ENCODE data around the gene LDHD. TPM values are rescaled to one million over a fixed set of nuclear protein-coding genes. Genes with fewer than 3 reads are reported as not detected.

The LDHD gene
- total RNA-seq, 6 experiments from 2014 or later: 0.58 to 2.0 (median 0.77) TPM

GRCh38 chr16:75147968-75148310 lies 31.4 kb upstream of the LDHD start:
- no peak for DNase-seq
- peaks cover 30% of the 10 kb centered on the region for H3K9me3 Mint-ChIP-seq
- TF ChIP-seq CTCF (IDR thresholded peaks at IDR 0.05): no peak
- H3K4me3 Mint-ChIP-seq: peak overlapping the region; percentile 93
- no peaks in the 10 kb centered on the region for H3K27me3 Mint-ChIP-seq (ENCODE audit: insufficient read depth)
- H3K27ac Mint-ChIP-seq: no peak overlapping the region
- H3K36me3 Mint-ChIP-seq (ENCODE audit: low read depth): peaks cover 36% of the 10 kb centered on the region
- H3K4me1 Mint-ChIP-seq (ENCODE audit: low read depth): peaks cover 19% of the 10 kb centered on the region

- H3K36me3 Mint-ChIP-seq (ENCODE audit: low read depth): peaks cover 1% of the 10 kb centered on the region; the same call in 1 of the 2 replicates
- H3K4me3 Mint-ChIP-seq: no peak overlapping the region
- no peaks in the 10 kb centered on the region; the same call in 1 of the 2 replicates for H3K27me3 Mint-ChIP-seq (ENCODE audit: insufficient read depth)
- H3K4me1 Mint-ChIP-seq (ENCODE audit: low read depth): peaks cover 8% of the 10 kb centered on the region
- no peak for DNase-seq
- peaks cover 4% of the 10 kb centered on the region; the same call in 1 of the 2 replicates for H3K9me3 Mint-ChIP-seq
- H3K27ac Mint-ChIP-seq: no peak overlapping the region
- TF ChIP-seq CTCF (IDR thresholded peaks at IDR 0.05): no peak
Measured at GRCh38 chr16:75143941-75144340, 27.4 kb upstream of the LDHD start.

- Mint-ChIP-seq H3K4me1 (ENCODE audit: low read depth) (no peaks in the 10 kb centered on the region), H3K4me3 (no peak overlapping the region), H3K36me3 (ENCODE audit: low read depth) (no peaks in the 10 kb centered on the region), H3K27me3 (ENCODE audit: insufficient read depth) (peaks cover 7% of the 10 kb centered on the region), H3K9me3 (peaks cover 4% of the 10 kb centered on the region; the same call in 1 of the 2 replicates), H3K27ac (no peak overlapping the region)
- no peak for TF ChIP-seq CTCF (IDR thresholded peaks at IDR 0.05)
- no peak for DNase-seq
Measured at GRCh38 chr16:75139498-75139897, 22.9 kb upstream of the LDHD start.

- Mint-ChIP-seq H3K36me3 (ENCODE audit: low read depth) (no peaks in the 10 kb centered on the region), H3K4me1 (ENCODE audit: low read depth) (no peaks in the 10 kb centered on the region), H3K9me3 (peaks cover 4% of the 10 kb centered on the region; the same call in 1 of the 2 replicates), H3K4me3 (no peak overlapping the region), H3K27me3 (ENCODE audit: insufficient read depth) (peaks cover 7% of the 10 kb centered on the region), H3K27ac (no peak overlapping the region)
- no peak for TF ChIP-seq CTCF (IDR thresholded peaks at IDR 0.05)
- DNase-seq: no peak
Measured at GRCh38 chr16:75138636-75139035, 22.1 kb upstream of the LDHD start.

- Mint-ChIP-seq H3K4me1 (ENCODE audit: low read depth) (no peaks in the 10 kb centered on the region), H3K9me3 (peaks cover 4% of the 10 kb centered on the region; the same call in 1 of the 2 replicates), H3K27me3 (ENCODE audit: insufficient read depth) (peaks cover 10% of the 10 kb centered on the region), H3K4me3 (no peak overlapping the region), H3K27ac (no peak overlapping the region), H3K36me3 (ENCODE audit: low read depth) (no peaks in the 10 kb centered on the region)
- DNase-seq: no peak
- no peak for TF ChIP-seq CTCF (IDR thresholded peaks at IDR 0.05)
Measured at GRCh38 chr16:75138233-75138632, 21.7 kb upstream of the LDHD start.

GRCh38 chr16:75131081-75131480 lies 14.5 kb upstream of the LDHD start:
- Mint-ChIP-seq H3K27me3 (ENCODE audit: insufficient read depth) (peaks cover 19% of the 10 kb centered on the region), H3K4me1 (ENCODE audit: low read depth) (no peaks in the 10 kb centered on the region), H3K9me3 (peaks cover 15% of the 10 kb centered on the region)

More at GRCh38 chr16:75131081-75131480, 14.5 kb upstream of the LDHD start:
- no peak for DNase-seq
- TF ChIP-seq CTCF (IDR thresholded peaks at IDR 0.05): no peak
- Mint-ChIP-seq H3K4me3 (no peak overlapping the region), H3K27ac (no peak overlapping the region), H3K36me3 (ENCODE audit: low read depth) (peaks cover 13% of the 10 kb centered on the region)
